ENCODE measurements around the gene DICER1. TPM values are rescaled to one million over a fixed set of nuclear protein-coding genes. Genes with fewer than 3 reads are reported as not detected.
A peak's percentile ranks its signal among the peaks of the same experiment; 100 is the strongest.

Gene DICER1
- total RNA-seq, 1 donor from 2014 or later, result 66.4 TPM

DNA sequence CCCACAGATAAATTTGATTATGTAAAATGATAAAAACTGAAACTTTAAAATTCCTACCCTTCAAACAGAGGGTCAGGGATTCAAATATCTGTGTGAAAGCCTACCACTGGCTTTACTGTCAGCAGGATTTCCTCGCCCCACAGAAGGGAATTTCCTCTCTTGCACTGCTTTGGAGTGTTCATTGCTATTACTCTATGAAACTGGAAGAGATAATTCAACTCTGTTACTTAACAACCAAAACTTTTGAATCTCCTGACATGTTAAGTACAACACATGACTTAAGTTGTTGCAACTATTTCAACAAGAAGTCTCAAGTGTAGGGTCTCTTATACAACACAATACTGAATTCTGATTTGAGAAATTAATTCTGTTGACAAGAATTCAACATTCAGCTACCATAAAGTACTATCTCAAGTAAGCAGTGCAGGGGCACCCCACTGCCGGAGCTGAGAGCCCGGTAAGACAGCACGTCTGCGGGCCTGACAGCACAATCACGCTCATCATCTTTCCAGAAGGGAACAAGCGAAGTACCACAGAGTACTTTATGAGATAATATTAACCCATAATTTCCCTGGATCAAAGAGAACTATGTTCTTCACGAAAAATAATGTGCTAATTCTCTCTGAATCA is 22.9 kb downstream of the DICER1 start:
- no peak overlapping the region for H3K4me3 ChIP-seq
- ATAC-seq, result peak; percentile 62 to 86
- TF ChIP-seq, protein P1, sequence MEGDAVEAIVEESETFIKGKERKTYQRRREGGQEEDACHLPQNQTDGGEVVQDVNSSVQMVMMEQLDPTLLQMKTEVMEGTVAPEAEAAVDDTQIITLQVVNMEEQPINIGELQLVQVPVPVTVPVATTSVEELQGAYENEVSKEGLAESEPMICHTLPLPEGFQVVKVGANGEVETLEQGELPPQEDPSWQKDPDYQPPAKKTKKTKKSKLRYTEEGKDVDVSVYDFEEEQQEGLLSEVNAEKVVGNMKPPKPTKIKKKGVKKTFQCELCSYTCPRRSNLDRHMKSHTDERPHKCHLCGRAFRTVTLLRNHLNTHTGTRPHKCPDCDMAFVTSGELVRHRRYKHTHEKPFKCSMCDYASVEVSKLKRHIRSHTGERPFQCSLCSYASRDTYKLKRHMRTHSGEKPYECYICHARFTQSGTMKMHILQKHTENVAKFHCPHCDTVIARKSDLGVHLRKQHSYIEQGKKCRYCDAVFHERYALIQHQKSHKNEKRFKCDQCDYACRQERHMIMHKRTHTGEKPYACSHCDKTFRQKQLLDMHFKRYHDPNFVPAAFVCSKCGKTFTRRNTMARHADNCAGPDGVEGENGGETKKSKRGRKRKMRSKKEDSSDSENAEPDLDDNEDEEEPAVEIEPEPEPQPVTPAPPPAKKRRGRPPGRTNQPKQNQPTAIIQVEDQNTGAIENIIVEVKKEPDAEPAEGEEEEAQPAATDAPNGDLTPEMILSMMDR (IDR thresholded peaks at IDR 0.05), result no peak

DNA sequence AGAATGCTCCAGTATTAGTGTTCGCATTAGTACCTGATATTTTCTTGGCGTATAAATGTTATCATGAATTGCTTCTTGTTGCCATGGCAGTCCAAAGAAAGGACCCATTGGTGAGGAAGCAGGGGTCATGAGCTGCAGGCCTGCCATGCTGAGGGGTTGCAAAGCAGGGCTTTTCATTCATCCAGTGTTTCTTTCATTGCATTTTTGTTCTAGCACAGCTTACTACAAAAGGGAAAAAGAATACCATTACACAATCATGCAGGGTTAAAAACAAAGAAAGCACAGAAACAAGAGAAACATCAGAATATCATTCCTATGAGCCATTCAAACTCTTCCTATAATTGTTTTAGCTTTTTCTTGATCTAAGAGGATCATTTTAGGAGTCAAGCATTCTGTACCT is 24.0 kb downstream of the DICER1 start:
- TF ChIP-seq, protein P1 (IDR thresholded peaks at IDR 0.05), result no peak
- DNase-seq (no peak), ATAC-seq (no peak)
- Histone ChIP-seq H3K27ac (no peak overlapping the region), H3K4me3 (no peak overlapping the region), H3K36me3 (peaks cover 44% of the 10 kb centered on the region), H3K9me3 (no peaks in the 10 kb centered on the region), H3K4me1 (peaks cover 31% of the 10 kb centered on the region), H3K27me3 (ENCODE audit: low read depth) (no peaks in the 10 kb centered on the region)
- intact Hi-C loops (cut with DNase I), result no loop called here

More for the DNA sequence above, 22.9 kb downstream of the DICER1 start:
- Histone ChIP-seq H3K4me1 (peaks cover 35% of the 10 kb centered on the region), H3K27me3 (ENCODE audit: low read depth) (no peaks in the 10 kb centered on the region), H3K36me3 (peaks cover 33% of the 10 kb centered on the region), H3K9me3 (no peaks in the 10 kb centered on the region), H3K27ac (peak overlapping the region; percentile 20)
- intact Hi-C loops (cut with DNase I), result no loop called here
- DNase-seq, result no peak

DNA sequence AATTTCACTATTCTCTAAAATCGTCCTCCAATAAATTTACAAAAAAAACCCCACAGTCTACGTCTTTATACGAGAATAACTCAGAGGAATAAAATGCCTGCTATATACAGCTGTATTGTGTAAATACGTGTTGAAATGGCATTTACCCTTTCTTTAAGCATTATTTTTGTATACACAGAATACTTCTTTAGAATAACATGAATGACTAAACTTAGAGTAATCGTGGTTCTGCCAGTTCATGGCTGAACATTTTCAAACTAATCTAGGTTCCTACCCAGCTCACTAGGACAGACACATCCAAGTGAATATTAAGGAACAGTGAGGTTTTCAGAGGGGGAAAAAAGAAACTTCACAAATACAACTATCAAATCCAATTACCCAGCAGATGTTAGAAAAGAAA is 24.6 kb downstream of the DICER1 start:
- ATAC-seq, result no peak
- H3K9me3 ChIP-seq, result no peaks in the 10 kb centered on the region
- H3K36me3 ChIP-seq, result peaks cover 45% of the 10 kb centered on the region
- intact Hi-C loops (cut with DNase I), result no loop called here
- H3K27me3 ChIP-seq (ENCODE audit: low read depth), result no peaks in the 10 kb centered on the region
- DNase-seq, result no peak
- H3K4me1 ChIP-seq, result peaks cover 31% of the 10 kb centered on the region
- TF ChIP-seq, protein P1 (IDR thresholded peaks at IDR 0.05), result no peak
- H3K4me3 ChIP-seq, result no peak overlapping the region
- H3K27ac ChIP-seq, result no peak overlapping the region

DNA sequence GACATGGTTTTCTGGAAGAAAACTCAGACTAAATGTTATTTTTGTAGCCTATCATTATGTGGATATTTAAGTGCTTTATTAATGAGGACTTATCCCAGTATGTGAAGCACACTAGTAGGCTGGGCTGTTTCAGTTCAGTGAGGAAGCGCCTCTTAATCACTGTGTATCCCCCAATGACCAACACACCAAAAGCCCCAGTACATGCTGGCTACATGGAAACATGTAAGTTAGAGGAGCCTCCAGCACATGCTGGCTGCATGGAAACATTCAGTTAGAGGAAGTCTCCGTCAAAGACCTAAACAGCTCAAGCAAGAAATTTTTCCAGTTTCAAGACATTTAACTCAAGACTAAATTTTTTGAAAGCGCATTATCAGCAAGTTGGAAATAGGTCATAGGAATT is 26.8 kb downstream of the DICER1 start:
- DNase-seq (no peak), ATAC-seq (no peak)
- Histone ChIP-seq H3K9me3 (no peaks in the 10 kb centered on the region), H3K27ac (no peak overlapping the region), H3K27me3 (ENCODE audit: low read depth) (no peaks in the 10 kb centered on the region), H3K4me1 (peaks cover 45% of the 10 kb centered on the region), H3K36me3 (peaks cover 60% of the 10 kb centered on the region), H3K4me3 (no peak overlapping the region)
- intact Hi-C loops (cut with DNase I), result no loop called here
- TF ChIP-seq, protein P1 (IDR thresholded peaks at IDR 0.05), result no peak

DNA sequence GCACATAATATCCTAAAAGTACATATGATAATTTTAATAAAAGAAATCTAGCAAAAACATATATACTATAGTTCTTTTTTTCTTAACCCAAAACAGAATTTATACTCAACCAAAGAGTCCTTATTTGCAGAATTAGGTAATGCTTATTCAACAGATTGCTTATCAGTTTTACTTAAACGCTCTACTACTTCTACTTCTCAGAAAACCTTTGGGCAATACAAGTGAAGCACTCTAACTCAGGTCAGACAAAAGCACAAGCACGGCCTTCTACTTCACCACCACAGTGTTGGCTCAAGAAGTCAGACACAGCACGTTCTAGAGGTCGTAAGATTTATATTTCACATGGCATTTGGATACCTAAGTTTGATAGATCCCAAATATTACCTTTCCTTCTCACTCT is 29.2 kb downstream of the DICER1 start:
- no peaks in the 10 kb centered on the region for H3K9me3 ChIP-seq
- no peaks in the 10 kb centered on the region for H3K27me3 ChIP-seq (ENCODE audit: low read depth)
- DNase-seq (no peak), ATAC-seq (peak; percentile 64 to 91)
- intact Hi-C loops (cut with DNase I), result no loop called here
- TF ChIP-seq, protein P1 (IDR thresholded peaks at IDR 0.05), result no peak
- H3K27ac ChIP-seq, result no peak overlapping the region
- peaks cover 40% of the 10 kb centered on the region for H3K4me1 ChIP-seq
- no peak overlapping the region for H3K4me3 ChIP-seq
- H3K36me3 ChIP-seq, result peaks cover 78% of the 10 kb centered on the region
